HG03095 (cell line): ENCODE results near the gene CSMD2.

Experiments used
- ATAC-seq: cut with Tn5 transposase; IDR thresholded peaks from one replicate; pipeline ENCODE4 v1.9.1; 2021; ENCODE audit warnings: moderate library complexity; ENCODE audit not compliant: unreplicated experiment

CSMD2 gene

GRCh38 chr1:33916786-33917185 lies 248.2 kb downstream of the CSMD2 start:
- ATAC-seq: no peak

- no peak for ATAC-seq
These were observed 250.5 kb downstream of the CSMD2 start for GRCh38 chr1:33914531-33914930.

- no peak for ATAC-seq
These were observed 256.6 kb downstream of the CSMD2 start for GRCh38 chr1:33908324-33908956.

- ATAC-seq: no peak
These were observed 258.9 kb downstream of the CSMD2 start for GRCh38 chr1:33906156-33906555.

GRCh38 chr1:33905241-33905640 lies 259.8 kb downstream of the CSMD2 start:
- ATAC-seq: no peak

- peak; percentile 49 for ATAC-seq
These were observed 261.8 kb downstream of the CSMD2 start for GRCh38 chr1:33903210-33903589.

GRCh38 chr1:33902486-33903209 lies 262.4 kb downstream of the CSMD2 start:
- peak; percentile 75 for ATAC-seq

GRCh38 chr1:33899746-33900145 lies 265.3 kb downstream of the CSMD2 start:
- no peak for ATAC-seq

- ATAC-seq: no peak
These were observed 266.1 kb downstream of the CSMD2 start for GRCh38 chr1:33898881-33899280.

- no peak for ATAC-seq
These were observed 266.6 kb downstream of the CSMD2 start for GRCh38 chr1:33898406-33898805.

- no peak for ATAC-seq
These were observed 267.8 kb downstream of the CSMD2 start for GRCh38 chr1:33897092-33897725.

GRCh38 chr1:33895976-33896375 lies 269.1 kb downstream of the CSMD2 start:
- ATAC-seq: no peak

GRCh38 chr1:33895396-33895795 lies 269.6 kb downstream of the CSMD2 start:
- ATAC-seq: no peak

GRCh38 chr1:33893147-33893830 lies 271.7 kb downstream of the CSMD2 start:
- ATAC-seq: no peak

- no peak for ATAC-seq
These were observed 278.5 kb downstream of the CSMD2 start for GRCh38 chr1:33886496-33886895.

GRCh38 chr1:33880305-33880704 lies 284.7 kb downstream of the CSMD2 start:
- ATAC-seq: no peak

- no peak for ATAC-seq
These were observed 286.6 kb downstream of the CSMD2 start for GRCh38 chr1:33878392-33878791.

- ATAC-seq: no peak
These were observed 287.9 kb downstream of the CSMD2 start for GRCh38 chr1:33876970-33877650.

GRCh38 chr1:33875862-33876261 lies 289.2 kb downstream of the CSMD2 start:
- ATAC-seq: no peak

GRCh38 chr1:33874636-33875035 lies 290.4 kb downstream of the CSMD2 start:
- no peak for ATAC-seq

- ATAC-seq: no peak
These were observed 292.3 kb downstream of the CSMD2 start for GRCh38 chr1:33872683-33873082.
